Cardiac fibroblast (primary cell): ENCODE results near the gene TH.

Experiments
- DNase-seq, 2 donors: peaks; one replicate each; pipeline versions ENCODE4 v3.0.0 to v3.0.0-alpha.2; 2010; ENCODE audit warnings: low read depth in 2 of 2
- H3K4me3 ChIP-seq, 2 donors: replicated peaks in 1 of 2; 1 replicate in 1 of 2; 2 replicates in 1 of 2; pipeline ENCODE4 v1.5.1; 2011; ENCODE audit warnings: low read depth in 2 of 2, low read length in 2 of 2, mild to moderate bottlenecking in 2 of 2, moderate library complexity in 1 of 2
- CTCF ChIP-seq: IDR thresholded peaks from one replicate; pipeline ENCODE4 v1.5.1; 2011; ENCODE audit warnings: low read depth, mild to moderate bottlenecking, low read length, inconsistent platforms

TH gene

GRCh38 chr11:2135648-2136201 lies 35.9 kb downstream of the TH start:
- no peak overlapping the region for H3K4me3 ChIP-seq
- no peak for DNase-seq

GRCh38 chr11:2135018-2135569 lies 36.5 kb downstream of the TH start:
- no peak overlapping the region for H3K4me3 ChIP-seq
- no peak for TF ChIP-seq CTCF
- DNase-seq: no peak

More at GRCh38 chr11:2135648-2136201, 35.9 kb downstream of the TH start:
- TF ChIP-seq CTCF: no peak

GRCh38 chr11:2134022-2135010 lies 37.3 kb downstream of the TH start:
- H3K4me3 ChIP-seq: no peak overlapping the region
- DNase-seq: no peak
- no peak for TF ChIP-seq CTCF

GRCh38 chr11:2133241-2134021 lies 38.2 kb downstream of the TH start:
- H3K4me3 ChIP-seq: no peak overlapping the region
- no peak for DNase-seq

GRCh38 chr11:2132874-2133240 lies 38.8 kb downstream of the TH start:
- no peak overlapping the region for H3K4me3 ChIP-seq
- no peak for DNase-seq
- no peak for TF ChIP-seq CTCF

More at GRCh38 chr11:2133241-2134021, 38.2 kb downstream of the TH start:
- TF ChIP-seq CTCF: no peak

- no peak for TF ChIP-seq CTCF
- H3K4me3 ChIP-seq: no peak overlapping the region
- DNase-seq: no peak
Measured at GRCh38 chr11:2132246-2132645, 39.4 kb downstream of the TH start.
